ENCODE results near the gene CRX.
"Not testable (repeated sequence)": the region's sequence is repeated elsewhere in the genome, so short reads cannot be mapped to it uniquely, and the experiment has no call there.

Gene CRX

GRCh38 chr19:47821460-47822020 lies at the start of gene CRX:
Gene CRX (plus strand): TSS chr19:47821937. CDS start chr19:47834444, 12,507 bp downstream.
- no peak for DNase-seq (ENCODE audit: low spot score)

- DNase-seq (ENCODE audit: low spot score) = no peak
Observed at GRCh38 chr19:47776568-47776967, 45.2 kb upstream of the CRX start.

GRCh38 chr19:47777245-47778048 lies 44.3 kb upstream of the CRX start:
- not testable (repeated sequence) for DNase-seq (ENCODE audit: low spot score)

GRCh38 chr19:47778049-47778953 lies 43.4 kb upstream of the CRX start, which contains the start of gene SELENOW:
Gene SELENOW (plus strand): TSS chr19:47778703. CDS start chr19:47778786, 83 bp downstream.
- DNase-seq (ENCODE audit: low spot score) = peak; percentile 82

- DNase-seq (ENCODE audit: low spot score) = peak; percentile 68
Observed at GRCh38 chr19:47778954-47779351, 42.8 kb upstream of the CRX start.

- peak; percentile 76 for DNase-seq (ENCODE audit: low spot score)
Observed at GRCh38 chr19:47779524-47780214, 42.1 kb upstream of the CRX start.

GRCh38 chr19:47780215-47780551 lies 41.6 kb upstream of the CRX start:
- DNase-seq (ENCODE audit: low spot score) = no peak

GRCh38 chr19:47781590-47782262 lies 40.0 kb upstream of the CRX start:
- DNase-seq (ENCODE audit: low spot score) = peak; percentile 81

- DNase-seq (ENCODE audit: low spot score) = no peak
Observed at GRCh38 chr19:47786566-47786965, 35.2 kb upstream of the CRX start.

- DNase-seq (ENCODE audit: low spot score) = not testable (repeated sequence)
Observed at GRCh38 chr19:47787307-47787706, 34.4 kb upstream of the CRX start.

- not testable (repeated sequence) for DNase-seq (ENCODE audit: low spot score)
Observed at GRCh38 chr19:47789811-47790210, 31.9 kb upstream of the CRX start.

GRCh38 chr19:47790398-47790814 lies 31.3 kb upstream of the CRX start:
- DNase-seq (ENCODE audit: low spot score) = peak; percentile 52

- DNase-seq (ENCODE audit: low spot score) = no peak
Observed at GRCh38 chr19:47792616-47793015, 29.1 kb upstream of the CRX start.

- no peak for DNase-seq (ENCODE audit: low spot score)
Observed at GRCh38 chr19:47794526-47794925, 27.2 kb upstream of the CRX start.

GRCh38 chr19:47796785-47797184 lies 25.0 kb upstream of the CRX start:
- DNase-seq (ENCODE audit: low spot score) = no peak

GRCh38 chr19:47797996-47798903 lies 23.5 kb upstream of the CRX start:
- DNase-seq (ENCODE audit: low spot score) = no peak

GRCh38 chr19:47798904-47799266 lies 22.9 kb upstream of the CRX start:
- no peak for DNase-seq (ENCODE audit: low spot score)

GRCh38 chr19:47801270-47801669 lies 20.5 kb upstream of the CRX start:
- DNase-seq (ENCODE audit: low spot score) = no peak

GRCh38 chr19:47802521-47803043 lies 19.2 kb upstream of the CRX start:
- no peak for DNase-seq (ENCODE audit: low spot score)

- not testable (repeated sequence) for DNase-seq (ENCODE audit: low spot score)
Observed at GRCh38 chr19:47803148-47803547, 18.6 kb upstream of the CRX start.
